ENCODE results near the gene POLR1A. TPM values are rescaled to one million over a fixed set of nuclear protein-coding genes. Genes with fewer than 3 reads are reported as not detected.

Gene POLR1A
- total RNA-seq, 1 experiment from 2014 or later, result 33.1 TPM

DNA sequence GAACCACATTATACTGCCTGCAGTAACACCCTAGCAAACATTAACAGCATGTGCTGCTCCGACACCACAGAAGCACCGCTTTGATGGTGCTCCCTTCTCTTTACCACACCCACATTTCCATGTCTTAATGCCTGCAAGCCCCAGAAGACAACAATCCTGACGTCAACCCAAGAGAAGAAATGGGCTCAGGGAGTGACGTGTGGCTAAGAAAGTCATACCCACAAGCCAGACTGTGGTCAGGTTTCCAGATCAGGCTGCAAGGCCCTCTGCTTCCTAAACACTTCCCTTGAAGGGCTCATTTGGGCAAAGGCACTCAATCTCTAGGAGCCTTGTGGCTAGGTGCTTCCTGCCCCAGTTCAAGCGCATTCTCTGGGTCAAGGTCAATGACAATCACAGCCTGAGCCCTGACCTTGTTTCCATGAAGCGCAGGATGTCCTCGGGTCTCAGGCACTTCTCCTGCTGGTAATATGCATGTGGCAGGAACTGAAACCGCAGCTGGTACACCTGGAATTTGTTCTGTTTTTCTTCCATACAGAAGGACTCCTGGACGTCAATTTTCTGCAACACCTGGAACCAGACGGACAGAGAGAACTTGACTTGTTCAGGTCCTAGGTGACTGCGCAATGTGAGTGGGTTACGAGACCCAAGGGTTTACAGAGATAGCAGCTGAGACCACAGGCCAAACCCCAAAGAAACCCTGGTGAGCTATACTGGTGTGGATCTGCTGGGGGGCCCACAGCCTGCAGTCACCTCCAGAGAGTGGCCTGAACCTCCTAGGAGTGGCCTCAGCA is 67.2 kb downstream of the POLR1A start:
- peak; percentile 37 for DNase-seq (ENCODE audit: low spot score)

DNA sequence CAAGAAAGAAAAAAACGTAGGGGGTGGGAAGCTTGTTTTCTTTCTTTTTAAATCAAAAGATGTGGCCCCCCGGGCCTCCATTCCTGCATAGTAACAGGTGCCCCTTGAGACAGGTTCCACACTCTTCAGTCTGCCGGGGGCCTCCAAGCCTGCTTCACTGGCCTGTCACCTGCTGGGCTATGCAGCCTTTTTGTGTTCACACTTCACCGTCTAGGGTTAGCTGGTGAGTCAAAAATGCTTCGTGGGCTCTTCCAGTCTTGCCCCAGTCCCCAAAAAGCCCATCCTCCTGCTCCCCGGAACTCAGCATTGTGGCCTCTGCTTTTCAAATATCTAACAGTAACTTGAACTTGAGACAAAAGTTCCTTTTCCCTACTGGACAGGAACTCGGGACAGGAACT is 67.9 kb downstream of the POLR1A start:
- DNase-seq (ENCODE audit: low spot score), result no peak

DNA sequence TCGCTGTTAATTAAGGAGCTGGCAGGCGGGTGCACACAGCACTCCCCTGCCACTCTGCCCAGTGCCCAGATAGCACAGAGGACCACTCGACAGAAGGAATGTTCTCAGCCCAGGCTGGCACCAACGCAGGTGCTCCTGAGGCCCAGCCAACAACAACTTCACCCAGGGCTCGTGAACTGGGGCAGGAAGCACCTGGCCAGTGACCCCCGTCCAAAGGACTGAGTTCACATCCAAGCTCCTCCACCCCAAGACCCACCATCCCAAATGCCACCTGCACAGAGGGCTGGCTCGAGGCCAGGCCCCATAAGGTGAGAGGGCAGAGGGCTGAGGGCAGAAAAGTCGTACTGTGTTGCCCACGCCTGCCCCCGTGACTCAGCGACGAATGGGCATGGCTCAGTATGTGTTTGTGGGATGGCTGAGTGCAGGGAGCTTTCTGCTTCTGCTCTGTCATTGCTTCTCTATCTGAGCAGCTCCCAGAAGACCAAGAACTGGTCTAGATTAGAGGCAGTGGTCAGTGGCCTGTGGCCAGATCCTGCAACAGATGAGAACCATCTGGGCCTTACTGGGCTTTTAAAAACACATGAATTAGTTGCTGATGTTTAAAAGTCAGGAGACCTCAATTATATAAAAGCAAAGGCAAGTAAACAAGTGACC is 68.4 kb downstream of the POLR1A start:
- DNase-seq (ENCODE audit: low spot score), result peak; percentile 71

DNA sequence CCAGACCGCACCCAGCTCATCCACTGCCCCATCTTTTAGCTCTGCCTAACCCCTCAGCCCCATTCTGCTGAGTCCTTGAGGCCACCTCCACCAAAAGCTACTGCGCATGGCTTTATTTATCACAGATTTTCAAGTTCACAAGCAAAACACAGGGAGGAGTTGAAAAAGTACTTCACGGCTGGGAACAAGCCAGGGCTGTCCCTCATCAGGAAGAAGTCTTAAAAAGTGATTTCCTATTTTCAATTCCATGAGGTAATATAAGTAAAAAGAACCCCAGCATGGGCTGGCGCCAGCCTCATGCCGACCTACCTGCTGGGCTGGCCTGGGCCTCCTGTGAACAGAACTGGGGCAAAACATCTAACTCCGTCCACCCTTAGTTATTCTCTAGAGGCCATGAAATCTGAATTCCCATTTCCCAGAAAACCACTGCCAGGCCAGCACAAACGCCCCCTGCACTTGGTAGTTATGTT is 69.0 kb downstream of the POLR1A start:
- DNase-seq (ENCODE audit: low spot score), result no peak

DNA sequence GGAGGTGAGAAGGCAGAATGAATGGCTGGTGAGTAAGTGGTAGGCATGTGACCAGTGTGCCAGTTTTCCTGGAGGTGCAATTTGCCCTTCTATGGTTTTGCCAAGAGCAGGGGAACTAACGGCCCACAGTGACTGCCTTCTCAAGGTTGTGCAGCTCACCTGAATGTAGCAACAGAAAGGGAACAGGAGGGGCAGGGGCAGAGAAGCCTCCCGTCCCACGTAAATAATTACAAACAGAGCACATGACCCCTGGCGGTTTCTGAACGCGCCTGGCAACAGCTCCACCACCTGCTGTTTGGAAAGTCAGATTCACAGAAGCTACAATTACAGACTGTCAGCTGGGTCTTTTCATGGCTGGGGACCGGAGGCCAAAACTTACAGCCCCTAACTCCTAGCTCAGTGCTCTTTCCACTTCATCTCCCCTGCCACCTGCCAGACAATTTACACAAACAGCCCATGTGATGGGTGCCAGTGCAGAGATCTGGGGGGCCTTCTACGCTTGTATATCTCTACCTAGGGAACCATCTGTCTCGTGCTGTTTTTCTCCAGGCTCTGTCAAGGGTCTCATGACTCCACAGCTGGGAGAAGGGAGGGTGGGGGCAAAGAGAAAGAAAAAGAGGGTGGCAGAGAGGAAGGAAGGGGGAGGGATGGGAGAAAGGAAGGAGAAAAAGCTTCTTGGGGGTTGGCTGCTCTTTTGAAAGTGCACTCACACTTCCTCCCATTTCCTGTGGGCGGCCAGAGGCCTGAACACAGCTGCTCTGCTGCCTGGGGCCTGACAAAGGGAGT is 69.6 kb downstream of the POLR1A start:
- peak; percentile 95 for DNase-seq (ENCODE audit: low spot score)

DNA sequence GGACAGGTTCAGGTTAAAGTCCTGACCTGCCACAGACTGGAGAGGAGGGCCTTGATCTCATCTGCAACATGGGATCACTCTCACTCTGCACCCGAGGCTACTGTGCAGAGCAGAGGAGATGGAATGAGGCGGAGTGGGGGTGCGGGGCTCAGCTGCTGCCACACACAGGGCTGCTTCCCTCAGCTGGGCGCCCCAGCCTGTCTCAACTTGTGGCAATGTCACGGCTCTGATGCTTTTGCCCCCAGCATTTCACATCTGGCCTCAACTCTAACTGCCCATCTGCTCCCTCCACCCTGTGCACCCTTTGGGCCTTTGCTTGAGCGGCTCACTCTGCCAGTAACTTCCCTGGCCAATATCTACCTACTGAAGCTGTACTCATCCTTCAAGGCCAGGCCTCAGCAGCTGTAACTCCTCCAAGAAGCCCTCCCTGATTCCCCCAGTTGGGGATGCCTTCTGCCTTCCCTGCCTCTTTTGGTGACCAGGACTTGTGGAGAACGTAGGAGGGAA is 70.3 kb downstream of the POLR1A start:
- no peak for DNase-seq (ENCODE audit: low spot score)

DNA sequence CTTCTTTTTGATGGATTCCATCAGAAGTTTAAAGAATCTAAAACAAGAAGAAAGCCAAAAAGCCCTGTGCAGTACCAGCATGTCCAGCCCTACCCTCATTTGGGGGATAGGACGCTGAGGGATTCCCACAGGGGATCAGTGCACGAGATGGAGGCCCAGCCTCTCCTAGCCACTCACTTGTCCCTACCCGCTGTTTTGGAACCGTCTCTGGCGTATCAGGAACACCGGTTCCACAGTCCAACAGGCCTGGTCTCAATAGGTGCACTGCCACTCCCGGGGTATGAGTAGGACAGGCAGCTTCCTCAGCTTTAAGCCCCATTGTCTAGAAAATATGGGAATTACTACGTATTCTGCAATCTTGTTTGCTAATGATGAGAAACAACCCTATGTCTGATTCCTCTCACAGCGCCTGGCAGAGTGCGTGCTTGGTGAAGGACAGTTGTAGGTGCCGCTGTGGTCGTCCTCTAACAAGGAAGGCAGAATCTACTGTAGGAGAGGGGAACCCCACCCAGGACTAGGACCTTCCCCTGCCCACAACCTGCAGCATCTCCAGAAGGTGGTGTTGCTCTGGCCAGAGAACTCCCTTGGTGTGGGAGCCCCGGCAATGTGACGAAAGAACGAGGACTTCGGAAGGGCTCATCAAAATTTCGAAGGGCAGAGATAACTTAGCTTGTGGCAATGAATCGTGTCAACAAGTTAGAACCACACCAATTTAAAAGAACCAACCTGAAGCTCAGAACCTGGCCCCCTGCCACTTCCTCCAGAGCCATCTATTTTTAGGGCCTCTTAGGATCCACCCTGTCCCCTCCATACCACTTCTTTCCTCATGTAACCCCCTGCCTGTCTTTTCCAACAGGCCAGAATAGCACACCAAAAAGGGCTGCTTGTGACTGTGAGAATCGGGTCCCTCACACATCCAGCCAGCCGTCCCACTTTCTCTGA is 71.7 kb downstream of the POLR1A start:
- DNase-seq (ENCODE audit: low spot score), result no peak

DNA sequence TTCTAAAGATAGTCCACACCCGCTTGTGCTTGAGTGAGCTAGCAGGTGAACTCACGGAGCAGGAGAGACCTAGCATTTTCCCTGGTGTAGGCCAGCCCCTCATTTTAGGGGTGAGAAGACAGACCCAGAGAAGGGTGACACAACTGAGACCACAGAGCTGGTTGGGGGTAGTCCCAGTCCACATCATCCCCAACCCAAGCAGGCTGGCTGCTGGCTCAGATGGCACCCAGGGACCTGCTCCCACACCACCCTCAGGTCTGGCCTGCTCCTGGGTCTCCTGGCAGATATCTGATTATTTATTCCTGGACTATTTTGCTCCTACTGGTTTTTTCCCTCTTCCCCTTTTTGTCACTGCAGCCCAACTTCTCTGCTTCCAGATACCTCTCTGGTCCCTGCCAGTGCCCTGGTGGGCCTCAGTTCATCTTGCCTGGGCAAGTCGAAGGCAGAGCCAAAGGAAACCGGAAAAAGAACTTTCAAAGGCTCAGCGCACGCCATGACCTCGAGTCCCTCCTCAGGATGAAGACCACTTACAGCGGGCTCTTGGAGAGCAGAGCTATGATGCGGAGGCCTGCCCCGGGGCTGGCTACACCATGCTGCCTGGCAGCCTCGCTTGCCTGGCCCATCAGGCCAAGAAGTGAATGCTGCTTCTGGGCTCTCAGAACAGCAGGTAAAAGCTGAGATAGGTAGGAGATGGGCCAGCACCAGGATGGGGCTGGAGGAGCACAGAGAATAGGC is 72.7 kb downstream of the POLR1A start:
- no peak for DNase-seq (ENCODE audit: low spot score)

DNA sequence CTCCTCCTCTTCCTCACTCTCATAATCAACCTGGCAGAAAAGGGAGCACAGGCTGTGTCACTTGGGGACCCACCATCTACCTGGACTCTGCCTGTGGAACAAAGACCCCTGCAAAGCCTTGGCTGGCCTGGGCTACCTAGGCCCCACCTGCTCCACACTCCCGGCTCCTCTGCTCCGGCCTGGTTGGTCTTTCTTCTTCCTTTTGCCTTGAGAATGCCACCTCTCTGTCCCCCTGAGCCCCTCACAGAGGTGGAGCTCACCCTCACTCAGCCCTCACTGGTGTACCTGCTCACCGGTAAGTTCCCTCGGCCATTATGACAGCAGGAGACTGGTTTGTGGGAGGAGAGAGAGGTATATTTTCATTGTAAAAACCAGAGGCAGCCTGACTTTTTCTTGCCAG is 74.1 kb downstream of the POLR1A start:
- DNase-seq (ENCODE audit: low spot score), result no peak

DNA sequence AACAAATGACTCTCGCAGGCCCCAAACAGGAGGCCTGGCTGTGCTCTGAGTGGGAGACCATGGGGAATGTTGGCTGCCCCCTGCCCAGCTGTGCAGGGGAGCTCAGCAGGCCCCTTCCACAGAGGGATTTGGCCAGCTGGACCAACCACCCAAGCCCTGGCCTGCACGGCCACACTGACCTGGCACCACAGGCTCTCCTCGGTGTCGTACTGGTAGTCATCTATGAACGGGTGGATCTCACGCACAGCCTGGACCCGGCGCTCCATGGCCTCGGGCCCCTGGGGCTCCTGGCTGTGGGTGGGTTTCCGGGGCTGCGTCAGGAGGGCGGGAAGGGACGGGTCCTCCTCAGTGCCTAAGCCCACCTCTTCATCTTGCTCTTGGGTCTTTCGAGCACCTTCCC is 74.5 kb downstream of the POLR1A start:
- DNase-seq (ENCODE audit: low spot score), result no peak

DNA sequence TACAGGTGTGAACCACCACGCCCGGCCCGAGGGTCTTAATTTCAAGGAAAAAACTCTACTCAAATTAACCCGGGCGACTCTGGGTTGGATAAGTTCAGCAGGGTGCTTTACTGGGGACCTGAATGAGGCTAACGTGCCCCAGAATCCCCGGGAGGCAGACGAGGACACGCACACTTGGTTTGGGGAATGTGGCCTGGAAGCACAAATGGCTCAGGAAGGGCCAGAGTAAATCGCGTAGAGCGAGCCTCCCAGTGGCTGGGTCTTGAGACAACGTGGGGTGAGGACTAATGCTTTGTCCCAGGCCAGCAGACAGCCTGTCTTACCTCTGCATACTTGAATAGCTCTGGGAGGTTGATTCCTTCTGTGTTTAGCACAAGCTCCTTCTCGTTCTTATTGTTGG is 75.8 kb downstream of the POLR1A start:
- no peak for DNase-seq (ENCODE audit: low spot score)

DNA sequence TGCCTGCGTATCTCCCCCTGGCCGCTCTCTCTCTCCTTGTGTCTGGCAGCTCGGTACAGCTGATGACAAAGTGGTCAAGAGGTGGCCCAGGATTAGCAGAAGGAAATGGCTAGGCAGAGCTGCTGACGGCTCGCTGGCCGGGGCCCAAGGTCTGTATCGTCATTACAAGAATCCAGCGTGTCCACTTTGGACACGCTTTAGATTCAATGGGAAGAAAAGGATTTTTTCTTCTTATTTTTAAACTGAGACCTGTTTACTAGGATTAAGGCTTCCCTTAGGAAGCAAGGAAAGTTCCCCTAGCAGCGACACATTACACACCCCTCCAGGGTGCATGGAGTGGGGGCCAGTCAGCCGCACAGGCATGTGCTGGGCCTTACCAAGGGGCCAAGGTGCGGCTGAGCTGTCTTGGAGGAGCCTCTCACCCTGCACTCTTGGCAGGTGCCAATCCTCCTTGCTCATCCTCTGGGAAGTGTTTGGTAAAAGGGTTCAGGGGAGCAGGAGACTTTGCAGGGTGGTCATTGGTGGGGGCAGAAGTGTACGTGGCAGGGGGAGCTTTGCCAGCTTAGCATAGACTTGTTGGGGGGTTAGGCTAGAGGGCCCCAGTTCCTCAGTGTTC is 76.8 kb downstream of the POLR1A start:
- DNase-seq (ENCODE audit: low spot score), result no peak

DNA sequence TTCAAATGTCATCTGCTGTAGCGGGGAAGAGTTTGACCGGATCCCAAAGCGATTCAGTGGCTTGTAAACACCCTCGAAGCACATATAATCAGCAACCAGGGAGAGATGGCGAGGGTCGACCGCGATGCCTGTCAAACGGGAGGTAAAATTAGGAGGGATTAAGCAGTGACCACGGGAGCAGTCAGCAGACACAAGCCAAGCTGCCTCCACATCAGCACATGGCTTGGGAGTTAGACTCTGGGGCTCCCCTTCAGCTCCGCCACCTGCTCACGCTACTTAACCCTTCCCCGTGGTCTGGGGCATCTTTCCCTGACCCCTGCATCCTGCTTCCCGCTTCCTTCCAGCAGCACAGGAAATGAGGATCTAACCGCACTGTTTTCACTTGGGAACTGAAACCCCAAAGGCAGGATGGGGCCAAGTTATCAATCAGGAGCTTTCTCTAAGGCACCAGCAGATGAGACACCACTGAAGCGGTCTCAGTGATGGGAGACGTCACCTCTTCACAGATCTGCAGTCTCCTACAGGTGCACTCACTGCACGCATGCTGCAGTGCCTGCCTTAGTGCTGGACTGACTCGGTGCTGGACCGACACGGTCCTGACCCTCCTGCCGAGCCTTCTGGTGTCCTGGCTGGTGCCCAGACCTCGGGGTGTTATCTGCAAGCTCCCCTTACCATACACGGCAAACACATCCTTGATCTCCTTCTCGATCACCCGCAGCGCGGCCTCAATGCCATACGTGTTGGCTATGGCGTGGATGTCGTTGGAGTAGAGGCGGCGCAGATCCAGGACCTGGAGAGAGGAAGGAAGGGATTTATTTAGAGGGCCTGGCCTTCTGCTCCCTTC is 77.5 kb downstream of the POLR1A start:
- DNase-seq (ENCODE audit: low spot score), result no peak

DNA sequence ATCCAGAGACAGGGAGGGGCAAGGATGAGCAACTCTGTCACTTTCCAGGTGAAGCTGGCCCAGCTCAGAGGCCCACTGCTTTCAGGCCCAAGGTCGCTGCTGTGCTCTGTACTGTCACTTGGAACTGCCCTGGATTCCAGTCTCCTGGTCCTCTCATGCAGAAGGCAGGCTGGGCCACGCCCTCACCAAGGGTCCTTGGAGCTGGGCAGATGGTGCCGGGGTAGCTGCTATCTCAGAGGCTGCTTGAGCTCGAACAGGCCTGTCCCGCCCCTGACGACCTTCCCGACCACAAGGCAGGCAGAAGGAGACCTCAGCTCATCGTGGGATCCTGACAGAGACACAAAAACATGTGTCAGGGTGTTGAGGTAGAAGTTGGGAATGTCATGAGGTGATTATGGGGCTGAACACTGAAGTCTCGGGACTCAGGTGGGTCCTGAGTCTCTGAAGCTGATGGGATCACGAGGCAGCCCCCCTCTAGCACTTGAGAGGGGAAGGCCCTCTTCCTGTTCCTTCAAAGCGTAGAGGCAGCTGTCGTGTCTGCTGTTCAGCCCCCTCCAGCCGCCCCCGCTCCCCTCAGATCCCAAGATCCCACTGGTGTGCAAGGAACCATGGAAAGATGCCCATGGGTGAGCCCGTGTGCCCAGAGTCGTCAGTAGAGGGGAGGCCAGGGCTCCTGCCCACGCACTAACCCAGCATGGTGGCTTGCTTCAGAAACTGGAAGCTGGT is 78.3 kb downstream of the POLR1A start:
- DNase-seq (ENCODE audit: low spot score), result no peak

DNA sequence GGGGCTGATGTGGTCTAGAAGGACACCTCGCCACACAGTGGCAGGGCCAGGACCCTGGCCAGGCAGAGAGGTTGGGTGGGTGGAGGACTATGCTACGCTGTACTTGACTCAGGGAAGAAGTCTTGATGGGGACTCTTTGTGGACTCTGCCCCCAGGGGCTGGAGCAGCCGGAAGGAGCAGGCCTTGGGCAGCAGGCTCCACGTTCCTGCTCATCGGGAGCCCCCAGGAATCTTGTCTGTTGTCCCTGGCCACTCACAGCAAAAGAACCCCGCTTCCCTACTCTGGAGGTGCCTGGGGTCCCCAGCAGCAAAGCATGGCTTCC is 79.0 kb downstream of the POLR1A start:
- DNase-seq (ENCODE audit: low spot score), result no peak

DNA sequence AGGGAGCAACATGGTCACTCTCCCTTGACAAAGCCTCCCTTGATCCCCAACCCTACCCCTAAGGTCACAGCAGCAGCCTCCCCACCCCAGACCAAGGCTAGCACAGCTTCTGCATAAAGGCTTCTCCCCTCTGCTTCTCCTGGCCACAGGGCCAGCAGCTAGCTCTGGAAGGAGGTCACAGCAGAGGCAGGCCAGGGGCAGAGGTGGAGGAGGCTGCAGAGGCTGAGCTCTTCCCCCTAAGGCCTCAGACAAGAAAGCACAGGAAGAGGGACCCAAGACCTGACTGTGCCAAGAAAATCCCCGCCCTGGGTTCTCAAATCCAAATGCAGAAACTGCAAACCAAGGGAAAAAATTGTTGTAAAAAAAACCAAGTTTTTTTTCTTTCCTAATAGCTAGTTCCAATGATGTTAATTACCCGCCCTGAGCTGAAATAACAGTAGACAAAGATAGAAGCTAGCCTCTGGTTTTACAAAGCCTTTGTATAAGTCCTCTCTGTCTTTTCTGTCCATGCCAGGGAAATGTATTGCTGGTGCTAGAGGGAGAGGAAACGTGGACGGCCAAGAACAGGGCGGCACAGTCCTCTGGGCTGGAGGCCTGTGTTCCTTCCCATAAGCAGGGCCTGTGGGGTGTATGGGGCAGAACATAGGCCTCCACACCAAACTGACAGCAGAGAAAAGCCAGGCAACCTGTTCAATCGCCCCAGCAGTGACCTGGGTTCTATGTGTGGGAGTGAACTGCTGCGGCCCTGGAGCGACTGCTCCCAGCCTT is 79.5 kb downstream of the POLR1A start:
- no peak for DNase-seq (ENCODE audit: low spot score)

DNA sequence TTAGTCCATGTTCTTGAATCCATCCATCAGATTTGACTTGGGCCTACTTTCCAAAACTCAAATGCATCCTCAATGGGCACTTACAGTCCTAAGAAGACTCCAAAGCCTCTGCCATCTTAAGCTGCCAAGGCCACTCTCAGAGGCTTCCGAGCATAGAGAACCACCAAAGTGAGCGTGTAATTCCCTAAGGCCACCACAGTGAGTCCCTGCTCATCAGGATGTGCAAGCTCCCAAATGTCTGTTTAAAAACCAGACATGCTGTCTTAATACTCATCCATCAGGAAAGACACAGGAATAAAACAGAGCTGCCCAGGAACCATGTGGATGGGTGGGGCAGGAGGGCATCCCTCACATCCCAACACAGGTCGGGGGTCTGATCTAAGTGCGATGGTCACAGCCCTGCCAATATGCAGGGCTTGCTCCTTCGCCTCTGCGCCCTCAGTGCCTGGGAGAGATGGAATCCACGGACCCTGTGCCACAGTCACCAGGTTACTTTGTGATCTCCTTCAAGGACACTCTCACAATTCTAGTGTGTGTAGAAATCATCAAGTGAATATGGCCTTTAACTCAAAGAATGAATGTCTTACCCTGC is 80.4 kb downstream of the POLR1A start:
- DNase-seq (ENCODE audit: low spot score), result no peak

DNA sequence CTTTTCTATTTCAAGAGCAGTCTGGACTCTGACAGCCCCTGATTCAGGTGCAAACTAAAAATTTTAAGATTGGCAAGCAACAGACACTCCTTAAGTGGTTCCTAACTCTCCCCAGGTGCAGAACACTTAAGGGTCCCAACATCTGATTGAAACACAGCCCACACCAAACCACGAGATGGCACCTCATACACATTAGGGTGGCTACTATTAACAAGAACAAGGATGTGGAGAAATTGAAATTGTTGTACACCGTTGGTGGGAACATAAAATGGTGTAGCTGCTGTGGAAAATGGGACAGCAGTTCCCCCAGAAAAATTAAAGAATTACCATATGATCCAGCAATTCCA is 82.3 kb downstream of the POLR1A start:
- DNase-seq (ENCODE audit: low spot score), result no peak

Measured in A172 (cell line).